ENCODE measurements around the gene RELN. TPM values are rescaled to one million over a fixed set of nuclear protein-coding genes. Genes with fewer than 3 reads are reported as not detected.

Gene RELN
- total RNA-seq, 4 donors from 2014 or later, result 16.0 to 52.3 (median 23.6) TPM

GRCh38 chr7:103810112-103810744 is 179.2 kb downstream of the RELN start:
- DNase-seq, result no peak
- TF ChIP-seq POLR2A (IDR thresholded peaks at IDR 0.05) (no peak), CTCF (IDR thresholded peaks at IDR 0.05) (no peak)
- Histone ChIP-seq H3K4me3 (replicated peaks in 1 of 3) (no peak overlapping the region), H3K27ac (no peak overlapping the region), H3K36me3 (no peaks in the 10 kb centered on the region), H3K9me3 (no peaks in the 10 kb centered on the region), H3K27me3 (no peaks in the 10 kb centered on the region), H3K4me1 (no peaks in the 10 kb centered on the region)
- WGBS, 2 donors, result 65 to 76% methylated on average over 11 of the region's 11 CpGs
- intact Hi-C loops (cut with DNase I), result no loop called here

- intact Hi-C loops (cut with DNase I), result no loop called here
- H3K36me3 ChIP-seq, result no peaks in the 10 kb centered on the region
- H3K9me3 ChIP-seq, result no peaks in the 10 kb centered on the region
- no peak overlapping the region for H3K27ac ChIP-seq
- no peaks in the 10 kb centered on the region for H3K27me3 ChIP-seq
- 57 to 60% methylated on average over 6 of the region's 6 CpGs for WGBS, 2 donors
- no peak for TF ChIP-seq CTCF (IDR thresholded peaks at IDR 0.05)
- no peak for TF ChIP-seq POLR2A (IDR thresholded peaks at IDR 0.05)
- no peaks in the 10 kb centered on the region for H3K4me1 ChIP-seq
- no peak for DNase-seq
- no peak overlapping the region for H3K4me3 ChIP-seq (replicated peaks in 1 of 3)
These were observed 180.0 kb downstream of the RELN start for GRCh38 chr7:103809229-103809994.

GRCh38 chr7:103805346-103805745 is 184.1 kb downstream of the RELN start:
- TF ChIP-seq CTCF (IDR thresholded peaks at IDR 0.05) (no peak), POLR2A (IDR thresholded peaks at IDR 0.05) (no peak)
- 80 to 84% methylated on average over 2 of the region's 2 CpGs for WGBS, 2 donors
- Histone ChIP-seq H3K27ac (no peak overlapping the region), H3K27me3 (no peaks in the 10 kb centered on the region), H3K4me1 (no peaks in the 10 kb centered on the region), H3K4me3 (replicated peaks in 1 of 3) (no peak overlapping the region), H3K9me3 (no peaks in the 10 kb centered on the region), H3K36me3 (no peaks in the 10 kb centered on the region)
- DNase-seq, result no peak
- intact Hi-C loops (cut with DNase I), result no loop called here

GRCh38 chr7:103803631-103804030 is 185.8 kb downstream of the RELN start:
- Histone ChIP-seq H3K36me3 (no peaks in the 10 kb centered on the region), H3K9me3 (no peaks in the 10 kb centered on the region), H3K27ac (no peak overlapping the region), H3K27me3 (no peaks in the 10 kb centered on the region), H3K4me1 (no peaks in the 10 kb centered on the region), H3K4me3 (replicated peaks in 1 of 3) (no peak overlapping the region)
- no peak for DNase-seq
- TF ChIP-seq CTCF (IDR thresholded peaks at IDR 0.05), result no peak
- TF ChIP-seq POLR2A (IDR thresholded peaks at IDR 0.05), result no peak
- intact Hi-C loops (cut with DNase I), result no loop called here
- 68 to 77% methylated on average over 1 of the region's 1 CpG for WGBS, 2 donors

- H3K9me3 ChIP-seq, result no peaks in the 10 kb centered on the region
- no peaks in the 10 kb centered on the region for H3K27me3 ChIP-seq
- H3K4me1 ChIP-seq, result no peaks in the 10 kb centered on the region
- TF ChIP-seq POLR2A (IDR thresholded peaks at IDR 0.05), result no peak
- no peak for TF ChIP-seq CTCF (IDR thresholded peaks at IDR 0.05)
- intact Hi-C loops (cut with DNase I), result no loop called here
- DNase-seq, result no peak
- 56 to 79% methylated on average over 1 of the region's 1 CpG for whole genome bisulfite sequencing, 2 donors
- H3K36me3 ChIP-seq, result no peaks in the 10 kb centered on the region
- H3K4me3 ChIP-seq (replicated peaks in 1 of 3), result no peak overlapping the region
- no peak overlapping the region for H3K27ac ChIP-seq
These were observed 190.2 kb downstream of the RELN start for GRCh38 chr7:103799298-103799697.

Data from thyroid gland (tissue), 4 donors.